ENCODE measurements around the gene SLC37A4.

GRCh38 chr11:118979434-118979833 lies 51.2 kb downstream of the SLC37A4 start:
- TF ChIP-seq YY1 (IDR thresholded peaks at IDR 0.05; ENCODE audit: low read depth), result no peak
- no peak for TF ChIP-seq MAX (IDR thresholded peaks at IDR 0.05)
- no peak for TF ChIP-seq CREB1 (IDR thresholded peaks at IDR 0.05; ENCODE audit: low read depth)
- TF ChIP-seq TAF1 (IDR thresholded peaks at IDR 0.05; ENCODE audit: low read depth), result no peak
- TF ChIP-seq CEBPB (IDR thresholded peaks at IDR 0.05), result no peak
- TF ChIP-seq TCF12 (IDR thresholded peaks at IDR 0.05; ENCODE audit: low read depth), result no peak
- no peak for TF ChIP-seq RAD21 (IDR thresholded peaks at IDR 0.05; ENCODE audit: low read depth)
- no peak for TF ChIP-seq USF1 (IDR thresholded peaks at IDR 0.05)
- no peak for TF ChIP-seq FOXM1 (IDR thresholded peaks at IDR 0.05; ENCODE audit: borderline replicate concordance, low read depth)
- TF ChIP-seq EGR1 (IDR thresholded peaks at IDR 0.05), result no peak
